Stimulated activated CD8-positive, alpha-beta memory T cell treated with anti-CD3 and anti-CD28 coated beads, Interleukin-12 subunit alpha, Interleukin-12 subunit beta, amount 100 ng/mL, for 4 hours (primary cell): ENCODE data around the gene NOTCH1.
"Not testable (repeated sequence)": the region's sequence is repeated elsewhere in the genome, so short reads cannot be mapped to it uniquely, and the experiment has no call there.

Experiments used
- DNase-seq: peaks from one replicate; pipeline ENCODE4 v3.0.0-alpha.2; 2020; ENCODE audit warnings: low read depth

The NOTCH1 gene

DNA sequence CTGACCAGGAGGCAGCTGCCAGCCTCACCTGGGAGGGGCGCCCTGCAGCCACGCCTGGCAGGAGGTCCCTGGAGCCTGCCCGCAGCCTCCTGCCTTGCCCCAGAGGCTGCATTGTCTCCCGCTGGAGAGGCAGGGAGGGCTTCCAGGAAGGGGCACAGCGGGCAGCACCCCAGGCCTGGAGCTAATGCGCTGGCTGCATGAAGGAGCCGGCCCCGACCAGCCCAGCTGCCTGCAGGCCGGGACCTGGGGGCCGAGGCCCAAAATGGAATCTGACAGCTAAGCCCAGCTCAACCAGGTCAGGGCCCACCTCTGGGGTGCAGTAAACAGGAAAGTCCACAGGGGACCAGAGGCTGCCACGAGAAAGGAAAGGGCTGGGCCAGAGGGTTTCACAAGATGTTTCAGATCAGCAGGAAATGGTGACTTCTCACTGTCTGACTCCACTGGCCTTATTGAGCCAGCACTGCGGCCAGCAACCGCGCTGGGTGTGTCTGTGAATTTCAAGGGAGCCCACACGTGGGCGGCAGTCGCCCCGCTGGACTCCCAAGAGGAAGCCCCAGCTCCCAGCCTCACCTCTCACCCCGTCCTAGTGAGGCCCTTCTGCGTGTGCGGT, 18.6 kb upstream of the NOTCH1 start:
- no peak for DNase-seq

DNA sequence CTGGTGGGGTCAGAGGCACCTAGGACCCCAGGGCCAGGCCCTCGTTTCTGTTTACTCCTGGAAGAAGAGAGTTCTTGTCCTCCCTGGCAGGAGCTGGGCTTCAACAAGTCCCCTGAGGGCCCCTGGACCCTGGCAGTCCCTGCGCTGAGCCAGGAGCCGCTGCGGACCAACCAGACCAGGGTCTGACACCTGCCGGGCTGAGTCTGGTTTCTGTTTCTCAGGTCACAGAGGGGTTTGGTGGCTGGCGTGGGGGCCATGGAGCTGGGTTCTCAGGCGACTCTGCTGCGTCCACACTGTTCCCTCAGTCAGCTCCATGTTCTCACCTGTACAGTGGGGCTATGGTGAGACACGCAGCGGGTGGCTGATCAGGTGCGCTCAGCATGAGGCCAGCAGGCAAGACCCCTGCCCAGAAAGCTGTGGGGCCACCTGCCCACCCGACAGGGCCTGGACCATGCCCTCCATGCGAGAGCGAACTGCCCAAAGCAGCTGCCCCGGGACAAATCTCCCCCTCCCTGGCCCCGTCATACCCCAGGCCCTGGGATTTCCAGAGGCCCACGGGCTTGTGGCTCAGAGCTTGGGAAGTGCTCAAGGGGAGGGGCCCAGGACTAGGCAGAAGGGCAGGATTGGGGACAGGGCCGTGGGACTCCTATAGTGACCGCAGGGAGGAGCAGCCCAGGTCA, 17.9 kb upstream of the NOTCH1 start:
- no peak for DNase-seq

DNA sequence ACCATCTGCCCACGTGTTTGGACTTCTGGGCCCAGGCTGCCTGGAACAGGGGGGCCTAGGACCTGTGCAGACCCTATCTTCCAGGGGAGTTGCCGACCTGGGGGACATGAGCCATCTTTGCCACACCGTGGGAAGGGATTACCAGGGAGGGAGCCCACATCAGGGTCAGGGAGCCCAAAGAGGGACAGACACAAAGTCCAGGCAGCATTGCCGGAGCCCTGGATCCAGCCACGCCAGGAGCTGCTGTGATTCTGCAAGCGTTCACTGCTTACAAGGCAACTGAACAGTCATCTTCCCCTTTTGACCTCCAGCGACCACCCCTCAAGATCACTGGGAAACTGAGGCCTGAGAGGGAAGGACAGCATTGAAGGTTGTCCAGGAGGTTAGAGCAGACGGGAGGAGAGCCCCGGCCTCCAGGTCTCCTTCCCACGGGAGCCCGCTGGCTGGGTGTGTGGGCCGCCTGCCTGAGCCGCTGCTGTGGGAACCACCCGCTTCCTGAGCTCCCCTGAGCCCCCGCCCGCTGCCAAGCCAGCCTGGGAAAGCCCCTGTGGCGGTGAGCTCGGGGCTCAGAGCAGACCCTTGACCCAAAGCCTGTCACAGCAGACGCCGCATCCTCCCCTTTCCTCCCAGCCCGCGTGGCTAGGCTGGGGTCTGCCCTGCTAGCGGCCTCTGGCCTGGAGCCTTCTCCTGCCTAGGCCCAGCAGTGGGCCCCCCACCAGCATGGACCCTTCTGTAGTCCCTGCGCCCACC, 17.1 kb upstream of the NOTCH1 start:
- DNase-seq, result no peak

DNA sequence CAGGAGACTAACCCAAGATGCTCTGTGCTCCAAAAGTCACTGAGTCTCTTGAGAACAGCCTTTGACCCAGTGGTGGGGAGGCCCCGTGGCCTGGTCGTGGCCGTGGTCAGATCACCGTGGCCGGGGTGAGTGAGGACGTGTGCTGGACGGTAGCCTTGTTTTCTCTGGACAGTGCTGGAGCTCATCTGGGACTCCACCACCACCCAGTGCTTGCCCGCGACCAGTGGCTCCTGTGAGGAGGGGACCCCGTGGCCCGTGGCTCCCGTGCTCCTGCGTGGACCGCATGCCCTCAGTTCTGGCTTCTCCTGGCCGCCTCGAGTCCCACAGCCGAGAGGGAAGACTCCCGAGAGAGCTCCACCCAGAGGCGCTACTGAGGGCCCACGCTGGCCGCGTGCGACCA, 15.9 kb upstream of the NOTCH1 start:
- DNase-seq, result no peak

DNA sequence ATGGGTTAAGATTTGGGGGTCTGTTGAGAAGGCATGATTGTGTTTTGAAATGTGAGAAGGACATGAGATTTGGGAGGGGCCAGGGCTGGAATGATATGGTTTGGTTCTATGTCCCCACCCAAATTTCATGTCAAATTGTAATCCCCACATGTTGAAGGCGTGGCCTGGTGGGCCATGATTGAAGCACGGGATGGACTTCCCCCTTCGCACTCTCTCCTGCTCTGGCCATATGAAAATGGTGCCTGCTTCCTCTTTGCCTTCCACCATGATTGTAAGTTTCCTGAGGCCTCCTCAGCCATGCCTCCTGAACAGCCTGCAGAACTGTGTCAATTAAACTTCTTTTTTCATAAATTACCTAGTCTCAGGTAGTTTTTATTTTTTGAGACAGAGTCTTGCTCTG, 14.7 kb upstream of the NOTCH1 start:
- no peak for DNase-seq

DNA sequence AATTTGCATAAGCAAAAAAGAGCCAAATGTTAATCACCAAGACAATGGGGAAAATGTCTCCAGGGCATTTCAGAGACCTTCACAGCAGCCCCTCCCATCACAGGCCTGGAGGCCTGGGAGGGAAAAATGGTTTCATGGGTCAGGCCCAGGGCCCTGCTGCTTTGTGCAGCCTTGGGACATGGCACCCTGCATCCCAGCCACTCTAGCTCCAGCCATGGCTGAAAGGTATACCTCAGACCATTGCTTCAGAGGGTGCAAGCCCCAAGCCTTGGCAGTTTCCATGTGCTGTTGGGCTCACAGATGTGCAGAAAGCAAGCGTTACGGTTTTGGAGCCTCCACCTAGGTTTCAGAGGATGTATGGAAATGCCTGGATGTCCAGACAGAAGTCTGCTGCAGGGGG, 13.5 kb upstream of the NOTCH1 start:
- DNase-seq, result not testable (repeated sequence)

DNA sequence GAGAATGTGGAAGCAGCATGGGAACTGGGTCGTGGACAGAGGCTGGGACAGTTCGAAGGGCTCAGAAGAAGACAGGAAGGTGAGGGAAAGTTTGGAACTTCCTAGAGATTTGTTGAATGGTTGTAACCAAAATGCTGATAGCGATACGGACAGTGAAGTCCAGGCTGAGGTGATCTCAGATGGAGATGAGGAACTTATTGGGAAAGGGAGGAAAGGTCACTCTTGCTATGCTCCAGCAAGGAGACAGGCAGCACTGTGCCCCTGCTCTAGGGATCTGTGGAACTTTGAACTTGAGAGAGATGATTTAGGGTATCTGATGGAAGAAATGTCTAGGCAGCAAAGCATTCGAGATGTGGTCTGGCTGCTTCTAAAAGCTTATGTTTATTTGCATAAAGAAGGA, 13.0 kb upstream of the NOTCH1 start:
- not testable (repeated sequence) for DNase-seq

- DNase-seq, result no peak
Observed at GRCh38 chr9:136558373-136558772, 12.5 kb upstream of the NOTCH1 start.

DNA sequence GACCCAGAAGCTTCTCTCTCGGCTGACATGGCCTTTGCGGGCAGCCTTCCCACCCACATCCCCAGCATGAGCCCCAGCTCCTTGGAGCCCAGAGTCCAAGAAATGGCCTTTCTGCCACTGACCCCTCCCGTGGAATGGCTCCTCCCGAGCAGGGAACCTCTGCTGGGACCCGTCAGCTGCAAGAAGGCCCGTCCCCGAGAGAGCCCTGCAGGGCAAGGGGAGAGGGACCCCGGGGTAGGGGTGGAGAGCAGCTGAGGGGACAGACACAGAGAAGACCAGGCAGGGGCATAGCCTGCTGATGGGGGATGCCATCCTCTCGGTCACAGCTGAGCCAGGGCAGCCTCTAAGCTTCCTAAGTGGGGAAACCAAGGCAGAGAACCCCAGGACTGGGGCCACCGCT, 11.2 kb upstream of the NOTCH1 start:
- DNase-seq, result no peak

DNA sequence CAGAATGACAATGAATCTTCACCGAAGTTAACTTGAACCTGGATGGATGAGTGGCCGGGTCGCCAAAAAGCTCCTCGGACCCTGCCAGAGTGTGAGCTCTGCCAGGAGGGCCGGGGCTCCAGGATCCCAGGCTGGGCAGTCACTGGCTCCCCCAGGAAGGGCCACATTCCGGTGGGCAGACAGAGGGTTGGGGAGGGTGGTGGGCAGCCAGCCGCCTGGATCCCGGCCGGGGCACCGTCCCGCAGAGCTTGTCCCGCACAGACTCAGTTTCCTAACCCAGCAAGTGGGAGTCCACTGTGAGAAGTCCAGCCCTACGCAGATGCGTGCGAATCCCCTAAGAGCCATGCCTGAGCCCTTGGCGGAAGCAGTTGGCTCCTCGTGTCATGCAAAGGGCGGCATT, 10.3 kb upstream of the NOTCH1 start:
- no peak for DNase-seq

DNA sequence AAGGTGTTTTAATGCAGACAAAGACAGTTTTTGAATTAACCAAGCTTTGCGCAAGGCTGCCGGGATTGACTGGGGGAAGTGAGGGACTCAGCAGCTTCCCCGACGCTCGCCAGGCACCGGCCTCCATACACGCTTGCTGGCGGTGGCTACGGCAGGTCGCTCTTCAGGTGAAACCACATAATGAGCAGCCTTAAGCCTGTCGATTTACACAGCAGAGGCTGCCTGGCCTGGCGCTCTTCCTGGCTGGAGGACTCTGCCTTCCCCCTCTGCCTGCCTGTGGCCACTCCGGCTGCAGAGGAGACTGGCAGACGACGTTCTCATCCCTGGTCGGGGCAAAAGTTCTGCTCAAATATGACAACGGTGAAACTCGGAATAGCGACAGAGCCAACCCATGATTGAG, 9.0 kb upstream of the NOTCH1 start:
- no peak for DNase-seq

- DNase-seq, result no peak
Observed at GRCh38 chr9:136553581-136553980, 7.7 kb upstream of the NOTCH1 start.

DNA sequence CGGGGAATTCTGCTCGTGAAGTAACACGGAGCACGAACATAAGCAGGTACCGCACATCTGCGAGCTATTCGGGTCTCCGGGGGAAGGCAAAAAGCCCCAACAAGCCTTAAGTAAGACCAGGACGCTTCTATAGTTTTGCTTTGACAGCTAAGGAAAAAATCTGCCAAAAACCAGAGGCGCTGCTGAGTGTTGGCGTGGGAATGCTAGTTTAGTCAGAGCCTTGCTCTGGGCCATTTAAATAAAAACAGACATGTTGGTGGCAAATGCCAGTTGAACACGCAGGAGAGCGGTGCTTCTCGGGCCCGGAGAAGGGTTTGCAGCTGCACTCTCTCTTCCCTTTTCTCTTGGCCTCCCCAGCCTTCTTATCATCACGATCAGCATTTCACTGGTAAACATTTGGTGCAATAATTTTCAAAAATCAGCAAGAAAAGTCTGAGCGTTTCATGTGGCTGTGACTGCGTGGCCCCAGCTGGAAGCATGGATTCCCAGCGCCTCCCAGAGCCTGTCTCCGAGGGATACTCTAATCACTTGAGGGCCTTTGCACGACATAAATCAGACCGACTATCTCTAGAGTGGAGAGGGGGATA, 6.4 kb upstream of the NOTCH1 start:
- DNase-seq, result no peak

DNA sequence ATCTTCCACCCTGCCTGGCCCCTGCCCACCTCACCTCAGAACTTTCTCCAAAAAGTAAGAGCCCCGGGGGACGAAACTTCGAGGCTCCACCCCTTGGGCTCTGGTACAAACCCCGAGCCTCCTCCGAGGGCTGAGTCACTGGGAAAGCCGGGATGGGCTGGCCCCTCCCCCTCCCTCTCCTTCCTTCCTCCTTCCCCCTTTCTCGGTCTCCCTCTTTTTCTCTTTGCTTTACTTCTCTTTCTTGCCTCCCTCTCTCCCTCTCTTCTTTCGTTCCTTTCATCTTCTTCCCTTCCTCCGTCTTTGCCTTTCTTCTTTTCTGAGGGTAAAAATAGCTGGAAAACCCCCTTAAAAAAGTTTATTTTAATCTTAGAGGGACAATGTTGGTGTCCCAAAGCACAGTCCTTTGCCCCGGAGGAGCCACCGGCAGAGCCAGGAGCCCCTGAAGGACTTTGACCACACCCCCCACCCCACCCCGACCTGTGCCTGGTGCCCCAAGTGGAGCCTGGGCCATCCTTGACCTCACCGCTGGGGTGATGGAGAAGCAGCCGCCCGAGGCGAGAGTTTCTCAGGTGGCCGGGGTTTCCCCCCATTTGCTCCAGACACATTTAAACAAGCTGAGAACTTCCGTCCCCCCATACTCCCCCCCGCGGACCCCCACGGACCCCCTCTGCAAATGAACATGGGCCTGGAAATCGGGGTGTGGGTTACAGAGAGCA, 5.7 kb upstream of the NOTCH1 start:
- no peak for DNase-seq

GRCh38 chr9:136550439-136551289, 4.8 kb upstream of the NOTCH1 start:
- no peak for DNase-seq

GRCh38 chr9:136549010-136549980, 3.4 kb upstream of the NOTCH1 start:
- DNase-seq, result no peak

DNA sequence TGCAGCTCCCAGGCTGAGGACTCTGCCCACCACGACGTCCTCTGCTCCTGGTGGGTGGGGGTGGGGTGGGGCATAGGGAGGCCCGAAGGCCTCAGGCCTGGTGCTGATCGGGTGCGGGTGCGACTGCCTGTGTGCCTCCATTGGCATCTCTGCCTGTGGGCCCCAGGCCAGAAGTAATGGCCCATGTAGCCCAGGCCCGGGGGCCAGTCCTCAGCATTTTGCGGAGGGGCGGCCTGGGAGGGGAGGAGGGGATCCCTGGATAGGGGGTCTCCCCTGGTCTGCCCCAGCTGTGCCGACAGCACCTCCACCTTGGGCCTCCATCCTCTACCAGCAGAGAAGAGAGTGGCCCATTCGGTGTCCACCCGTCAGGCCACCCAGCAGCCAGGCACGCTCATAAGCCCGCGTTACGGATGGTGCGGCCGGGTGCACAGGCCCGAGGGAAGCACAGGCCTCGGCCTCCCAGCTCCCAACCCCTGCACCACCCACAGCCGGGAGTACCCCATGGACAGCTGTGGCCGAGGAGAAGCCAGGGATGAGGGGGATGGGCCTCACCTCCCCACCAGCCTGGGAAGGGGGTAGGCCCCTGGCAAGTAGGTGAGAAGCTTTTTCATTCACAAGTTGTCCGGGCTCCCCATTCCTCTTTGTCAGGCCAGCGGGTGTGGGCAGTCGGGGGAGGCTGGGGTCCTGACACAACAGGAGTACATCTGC, 1.8 kb upstream of the NOTCH1 start:
- no peak for DNase-seq

DNA sequence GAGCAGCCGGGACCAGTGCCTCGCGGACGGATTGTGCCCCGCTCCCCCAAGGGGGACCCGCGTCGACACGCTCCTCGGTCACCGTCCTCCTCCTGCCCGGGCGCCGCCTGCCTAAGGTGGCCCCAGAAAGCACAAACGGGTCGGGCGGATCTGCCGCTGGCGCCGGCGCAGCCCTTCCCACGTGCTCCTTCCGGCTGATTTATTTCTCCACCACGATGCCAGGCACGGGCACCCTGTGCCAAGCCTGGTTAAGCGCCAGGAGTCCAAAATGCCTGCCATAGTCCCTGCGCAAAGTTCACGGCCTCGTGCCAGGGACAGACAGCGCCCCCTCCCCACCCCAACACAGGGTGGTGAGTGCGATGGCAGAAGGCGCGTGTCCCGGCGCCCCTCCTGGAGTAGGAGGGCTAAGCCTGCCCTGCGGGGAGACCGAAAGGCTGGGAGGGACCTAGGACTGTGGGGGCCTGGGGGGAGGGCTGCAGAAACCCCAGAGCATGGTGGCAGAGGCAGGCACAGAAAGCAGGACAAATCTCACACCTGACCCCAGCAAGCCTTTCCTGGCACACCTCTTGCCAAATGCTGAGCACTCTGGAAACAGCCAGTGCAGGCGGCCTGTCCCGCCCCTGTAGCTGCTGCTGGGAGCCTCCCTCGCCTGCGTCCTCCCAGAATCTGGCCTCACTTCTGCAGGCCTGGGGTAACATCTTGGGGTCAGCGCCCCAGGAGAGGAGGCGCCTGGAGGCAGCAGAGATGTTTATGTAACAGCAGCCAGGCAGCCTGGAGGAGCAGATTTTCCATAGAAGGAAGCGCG, 1.1 kb upstream of the NOTCH1 start:
- no peak for DNase-seq

DNA sequence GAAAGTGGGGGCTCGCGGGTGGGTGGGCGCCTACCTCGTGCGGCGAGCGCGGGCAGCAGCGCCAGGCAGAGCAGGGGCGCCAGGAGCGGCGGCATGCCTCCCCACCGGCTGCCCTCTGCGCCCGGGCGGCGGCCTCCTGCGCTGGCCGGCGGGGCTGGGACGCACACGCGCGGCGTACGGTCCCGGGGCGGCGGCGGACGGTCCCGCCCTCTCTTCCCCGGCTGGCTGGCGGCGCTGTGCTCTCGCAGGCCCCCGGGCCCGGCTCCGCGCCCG, 220 bp downstream of the NOTCH1 start:
- DNase-seq, result no peak
